GM12864 (cell line): ENCODE data around the gene LRRC4C.

Source experiments
- DNase-seq: peaks from one replicate; pipeline ENCODE4 v3.0.0-alpha.2; 2011; ENCODE audit warnings: low read depth
- H3K4me3 ChIP-seq: 2 replicates; pipeline ENCODE4 v1.5.1; 2011; ENCODE audit warnings: mild to moderate bottlenecking, low read depth, low read length, control low read depth
- TF ChIP-seq, protein P1 (sequence below): IDR thresholded peaks from 2 replicates; pipeline ENCODE4 v1.5.1; 2011; ENCODE audit warnings: low read depth, mild to moderate bottlenecking, moderate library complexity, low read length, control low read depth, inconsistent platforms; ENCODE audit errors: missing control alignments

Gene LRRC4C

DNA sequence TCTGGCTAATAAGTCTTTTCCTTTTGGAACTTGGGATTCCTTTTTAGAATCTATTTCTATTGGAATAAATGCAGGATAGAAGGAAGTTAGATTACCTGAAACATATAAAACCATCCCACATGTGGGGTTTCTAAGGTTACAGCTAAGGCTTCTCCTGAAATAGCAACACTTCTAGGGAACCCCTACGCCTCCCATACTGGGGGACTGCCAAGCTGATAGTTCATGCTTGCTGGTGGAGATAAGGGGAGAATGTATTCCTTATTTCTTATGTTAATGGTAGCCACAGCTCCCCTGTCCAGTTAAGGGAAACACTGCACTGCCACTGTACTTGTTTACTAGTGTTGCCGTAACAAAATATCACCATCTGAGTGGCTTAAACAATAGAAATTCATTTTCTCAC, 1189.6 kb downstream of the LRRC4C start:
- DNase-seq = no peak
- TF ChIP-seq, protein P1, sequence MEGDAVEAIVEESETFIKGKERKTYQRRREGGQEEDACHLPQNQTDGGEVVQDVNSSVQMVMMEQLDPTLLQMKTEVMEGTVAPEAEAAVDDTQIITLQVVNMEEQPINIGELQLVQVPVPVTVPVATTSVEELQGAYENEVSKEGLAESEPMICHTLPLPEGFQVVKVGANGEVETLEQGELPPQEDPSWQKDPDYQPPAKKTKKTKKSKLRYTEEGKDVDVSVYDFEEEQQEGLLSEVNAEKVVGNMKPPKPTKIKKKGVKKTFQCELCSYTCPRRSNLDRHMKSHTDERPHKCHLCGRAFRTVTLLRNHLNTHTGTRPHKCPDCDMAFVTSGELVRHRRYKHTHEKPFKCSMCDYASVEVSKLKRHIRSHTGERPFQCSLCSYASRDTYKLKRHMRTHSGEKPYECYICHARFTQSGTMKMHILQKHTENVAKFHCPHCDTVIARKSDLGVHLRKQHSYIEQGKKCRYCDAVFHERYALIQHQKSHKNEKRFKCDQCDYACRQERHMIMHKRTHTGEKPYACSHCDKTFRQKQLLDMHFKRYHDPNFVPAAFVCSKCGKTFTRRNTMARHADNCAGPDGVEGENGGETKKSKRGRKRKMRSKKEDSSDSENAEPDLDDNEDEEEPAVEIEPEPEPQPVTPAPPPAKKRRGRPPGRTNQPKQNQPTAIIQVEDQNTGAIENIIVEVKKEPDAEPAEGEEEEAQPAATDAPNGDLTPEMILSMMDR = no peak
- H3K4me3 ChIP-seq = no peak overlapping the region

DNA sequence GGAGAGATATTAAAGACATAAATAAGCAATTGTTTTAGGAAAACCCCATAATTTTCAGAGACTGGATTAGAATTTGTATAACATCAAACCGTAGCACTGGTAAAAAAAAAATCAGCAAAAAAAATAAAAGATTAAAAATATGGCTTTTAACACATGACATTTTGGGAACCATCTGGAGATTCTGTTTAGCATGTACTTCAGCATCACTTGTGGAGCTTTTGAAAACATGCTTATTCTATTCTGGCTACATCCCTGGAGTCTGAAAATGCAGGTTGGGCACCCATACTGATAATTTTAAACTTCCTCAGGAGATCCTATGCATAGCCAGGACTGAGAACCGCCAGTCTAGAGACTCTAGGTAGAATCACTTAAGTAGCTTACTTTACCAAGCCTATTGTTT, 1190.9 kb downstream of the LRRC4C start:
- DNase-seq = no peak
- no peak overlapping the region for H3K4me3 ChIP-seq
- TF ChIP-seq, protein P1 = no peak

DNA sequence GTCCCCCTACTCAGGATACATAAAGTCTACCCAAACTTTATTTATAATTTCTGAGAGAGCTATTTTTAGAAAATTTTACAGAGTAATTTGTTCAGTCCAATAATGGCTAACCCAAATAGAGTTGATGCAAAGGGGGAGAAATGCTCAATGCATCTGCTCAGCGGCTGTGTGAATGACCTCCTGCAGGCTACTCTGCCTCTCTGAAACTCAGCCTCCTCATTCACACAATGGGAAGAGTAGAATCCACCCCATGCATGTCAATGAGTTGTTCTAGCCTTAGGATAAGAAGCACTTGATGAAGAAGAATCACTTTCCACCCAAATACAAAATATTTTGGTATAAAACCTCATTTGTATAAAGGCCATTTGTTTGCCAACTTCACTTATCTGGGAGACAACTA, 1204.0 kb downstream of the LRRC4C start:
- DNase-seq = no peak
- TF ChIP-seq, protein P1 = no peak
- no peak overlapping the region for H3K4me3 ChIP-seq

DNA sequence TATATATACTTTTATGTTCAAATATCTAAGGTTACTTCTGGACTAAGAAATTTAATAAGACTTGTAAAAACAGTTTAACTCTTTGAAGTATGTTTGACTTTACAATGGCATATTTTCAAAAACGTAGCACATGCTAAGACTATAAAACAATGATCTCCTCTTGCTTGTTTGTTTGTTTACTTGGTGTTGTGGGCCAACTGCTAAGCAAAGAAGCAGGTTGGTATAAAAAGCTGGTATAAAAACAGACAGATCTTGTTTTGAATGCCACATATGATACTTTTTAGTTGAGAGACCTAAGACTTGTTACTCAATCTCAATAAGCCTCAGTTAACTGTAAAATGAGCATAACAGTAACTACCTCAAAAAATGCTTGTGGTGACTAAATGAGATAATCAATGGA, 1206.3 kb downstream of the LRRC4C start:
- TF ChIP-seq, protein P1 = no peak
- no peak overlapping the region for H3K4me3 ChIP-seq
- DNase-seq = no peak

DNA sequence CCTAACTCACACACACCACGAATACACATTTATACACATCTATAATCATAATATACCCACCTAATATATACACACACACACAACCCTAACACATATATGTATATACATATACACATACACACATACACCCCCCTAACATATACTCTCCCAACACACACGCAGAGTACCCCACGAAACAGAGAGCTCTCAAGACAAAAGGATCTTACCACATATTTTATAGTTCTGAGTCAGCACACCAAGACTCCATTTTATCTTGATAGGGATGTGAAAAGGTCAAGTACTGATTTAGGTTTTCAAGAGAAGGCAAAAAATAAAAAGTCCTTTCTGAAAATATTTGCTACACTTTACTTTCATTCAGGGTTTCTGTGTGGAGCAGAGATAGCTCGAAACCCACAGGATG, 1207.2 kb downstream of the LRRC4C start:
- TF ChIP-seq, protein P1 = no peak
- no peak for DNase-seq
- H3K4me3 ChIP-seq = no peak overlapping the region

DNA sequence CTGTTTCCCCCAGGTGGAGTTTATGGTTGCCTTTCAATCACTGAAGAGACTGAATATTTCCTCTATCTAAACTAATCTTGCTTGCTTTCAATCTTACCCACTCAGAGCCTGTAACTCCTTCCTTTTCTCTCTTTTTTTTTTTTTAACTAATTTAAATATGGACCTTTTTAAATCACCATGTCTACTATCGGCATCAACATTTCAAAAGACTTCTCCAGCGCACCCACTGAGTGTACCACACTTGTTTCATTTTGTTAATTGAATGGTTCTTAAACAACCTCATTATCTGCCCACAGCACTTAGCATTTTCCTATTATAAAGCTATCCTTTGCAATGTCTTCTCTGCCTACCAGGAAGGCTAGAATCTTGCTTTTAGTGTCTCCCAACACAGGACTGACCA, 1212.5 kb downstream of the LRRC4C start:
- no peak overlapping the region for H3K4me3 ChIP-seq
- no peak for DNase-seq
- TF ChIP-seq, protein P1 = no peak

DNA sequence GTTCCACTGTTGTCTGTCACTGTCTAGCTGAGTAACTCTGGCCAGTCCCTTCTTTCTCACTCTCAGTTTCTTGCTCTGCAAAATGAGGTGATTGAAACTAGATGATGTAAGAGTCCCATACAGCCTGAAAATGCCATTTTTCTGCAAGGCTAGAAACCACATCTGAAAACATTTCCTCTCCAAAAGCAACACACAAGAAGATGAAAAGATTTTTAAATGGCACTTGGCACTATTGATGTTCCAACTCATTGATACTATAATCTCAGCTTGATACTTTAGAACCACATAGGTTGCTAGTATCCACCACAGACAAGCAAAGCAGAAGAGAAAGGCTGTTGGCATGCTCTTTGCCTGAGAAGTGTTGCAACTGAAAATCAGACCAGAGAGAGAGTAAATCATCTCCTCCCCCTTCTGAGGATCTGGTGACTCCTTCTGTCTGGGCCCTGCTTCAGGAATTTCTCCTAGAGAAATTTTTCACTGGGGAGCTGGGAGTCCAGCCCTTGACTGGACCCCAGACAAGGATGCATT, 1217.9 kb downstream of the LRRC4C start:
- DNase-seq = peak; percentile 25
- TF ChIP-seq, protein P1 = no peak
- no peak overlapping the region for H3K4me3 ChIP-seq
